SK-N-SH (cell line): ENCODE results near the gene SSUH2. TPM values are rescaled to one million over a fixed set of nuclear protein-coding genes. Genes with fewer than 3 reads are reported as not detected.

Experiments
- CTCF ChIA-PET: fragments of 300-600, 350-600 bp; formaldehyde crosslinking; extraction: SDS; loops from one replicate; lab custom pipeline; 2021; lab: Yijun Ruan, JAX
- POLR2A ChIA-PET: fragments of 350-600 bp; sonication (Branson Sonifier 250); formaldehyde crosslinking; extraction: SDS; loops from one replicate; lab custom pipeline; 2020; ENCODE audit warnings: antibody characterized with exemption, inconsistent platforms; lab: Yijun Ruan, JAX
- DNase-seq: peaks from one replicate; pipeline ENCODE4 v3.0.0; 2012
- H2AFZ ChIP-seq: fragments of 200-600 bp; sonication (generic); 2 replicates; pipeline ENCODE4 v1.8.1; 2016; ENCODE audit warnings: antibody characterized with exemption, mild to moderate bottlenecking, low read depth
- H3F3A ChIP-seq: fragments of 200-600 bp; sonication (generic); replicated peaks from 2 replicates; pipeline ENCODE3; 2016; ENCODE audit warnings: antibody characterized with exemption, mild to moderate bottlenecking; ENCODE audit not compliant: insufficient read depth
- H3K27ac ChIP-seq, 2 experiments: fragments of 200-500 bp in 1 of 2; fragments of 200-600 bp in 1 of 2; sonication (Bioruptor generic) in 1 of 2; sonication (generic), shearing (Covaris generic) in 1 of 2; 2 replicates each; pipeline versions ENCODE4 v1.5.1 to v1.6.1; 2014 to 2016; ENCODE audit warnings: low read depth in 2 of 2, inconsistent platforms in 1 of 2, low read length in 1 of 2, mild to moderate bottlenecking in 1 of 2, mixed read lengths in 1 of 2
- H3K27me3 ChIP-seq: fragments of 200-600 bp; sonication (generic), shearing (Covaris generic); 2 replicates; pipeline ENCODE4 v1.6.1; 2016; ENCODE audit warnings: mixed run types; ENCODE audit not compliant: insufficient read depth
- H3K36me3 ChIP-seq, 2 experiments: fragments of 200-500 bp in 1 of 2; fragments of 200-600 bp in 1 of 2; sonication (Bioruptor generic) in 1 of 2; sonication (generic) in 1 of 2; replicated peaks in 1 of 2; 2 replicates each; pipeline versions ENCODE3 to v1.5.1; 2014 to 2016; ENCODE audit warnings: low read length in 1 of 2, mild to moderate bottlenecking in 1 of 2; ENCODE audit not compliant: insufficient read depth in 2 of 2, control insufficient read depth in 1 of 2
- H3K4me1 ChIP-seq, 2 experiments: fragments of 200-500 bp in 1 of 2; fragments of 200-600 bp in 1 of 2; sonication (Bioruptor generic) in 1 of 2; sonication (generic), shearing (Covaris generic) in 1 of 2; 2 replicates each; pipeline versions ENCODE4 v1.5.1 to v1.6.1; 2014 to 2016; ENCODE audit warnings: low read depth in 1 of 2, low read length in 1 of 2, mixed run types in 1 of 2; ENCODE audit not compliant: insufficient read depth in 2 of 2, control insufficient read depth in 1 of 2
- H3K4me2 ChIP-seq: fragments of 200-600 bp; sonication (generic), shearing (Covaris generic); 2 replicates; pipeline ENCODE4 v1.6.1; 2017; ENCODE audit warnings: mixed run types
- H3K4me3 ChIP-seq, 2 experiments: fragments of 200-500 bp in 1 of 2; fragments of 200-600 bp in 1 of 2; sonication (Bioruptor generic) in 1 of 2; sonication (generic), shearing (Covaris generic) in 1 of 2; 2 replicates each; pipeline versions ENCODE4 v1.5.1 to v1.8.1; 2014 to 2016; ENCODE audit warnings: low read depth in 2 of 2, inconsistent platforms in 1 of 2, low read length in 1 of 2, mild to moderate bottlenecking in 1 of 2, mixed read lengths in 1 of 2, moderate library complexity in 1 of 2
- H3K79me2 ChIP-seq: fragments of 200-600 bp; sonication (generic); 2 replicates; pipeline ENCODE4 v1.8.1; 2017; ENCODE audit warnings: mild to moderate bottlenecking; ENCODE audit not compliant: insufficient read depth
- H3K9ac ChIP-seq: fragments of 200-600 bp; sonication (generic); 2 replicates; pipeline ENCODE4 v1.6.1; 2017; ENCODE audit warnings: mixed run types
- H3K9me2 ChIP-seq: fragments of 200-600 bp; sonication (generic); 2 replicates; pipeline ENCODE4 v1.6.1; 2017; ENCODE audit warnings: mixed run types
- H3K9me3 ChIP-seq: fragments of 200-600 bp; sonication (generic); 2 replicates; pipeline ENCODE4 v1.6.1; 2017; ENCODE audit warnings: mixed run types, mild to moderate bottlenecking, moderate library complexity
- H4K20me1 ChIP-seq: fragments of 200-600 bp; sonication (generic); 2 replicates; pipeline ENCODE4 v1.6.1; 2017; ENCODE audit warnings: mild to moderate bottlenecking, mixed run types; ENCODE audit not compliant: insufficient read depth
- CTCF ChIP-seq: fragments of 200-600 bp; sonication (generic); IDR thresholded peaks from 2 replicates; pipeline ENCODE4 v1.6.1; 2017; ENCODE audit warnings: antibody characterized with exemption, mild to moderate bottlenecking, moderate library complexity
- ELF1 ChIP-seq: IDR thresholded peaks from 2 replicates; pipeline ENCODE4 v1.4.0; 2012
- EP300 ChIP-seq, 2 experiments: IDR thresholded peaks; 2 replicates each; pipeline versions ENCODE4 v1.4.0 to v1.6.1; 2012; ENCODE audit warnings: borderline replicate concordance in 1 of 2, low read depth in 1 of 2, low read length in 1 of 2
- EZH2phosphoT487 ChIP-seq: fragments of 200-600 bp; sonication (generic); IDR thresholded peaks from 2 replicates; pipeline ENCODE4 v1.6.1; 2017; ENCODE audit warnings: low read depth, mixed run types, mild to moderate bottlenecking, antibody characterized with exemption, moderate library complexity, borderline replicate concordance
- GABPA ChIP-seq: IDR thresholded peaks from 2 replicates; pipeline ENCODE4 v1.4.0; 2012; ENCODE audit warnings: low read depth, mild to moderate bottlenecking
- MXI1 ChIP-seq: IDR thresholded peaks from 2 replicates; pipeline ENCODE4 v1.6.1; 2012; ENCODE audit warnings: mild to moderate bottlenecking, low read depth, low read length, improper control_type of control experiment
- NFIC ChIP-seq: IDR thresholded peaks from 2 replicates; pipeline ENCODE4 v1.4.0; 2012; ENCODE audit warnings: borderline replicate concordance
- RCOR1 ChIP-seq: fragments of 150-350 bp; IDR thresholded peaks from 2 replicates; pipeline ENCODE4 v1.6.1; 2017; ENCODE audit warnings: antibody characterized with exemption, low read length
- REST ChIP-seq: IDR thresholded peaks from 2 replicates; pipeline ENCODE4 v1.6.1; 2012; ENCODE audit warnings: mild to moderate bottlenecking, low read depth, low read length, moderate library complexity
- SIN3A ChIP-seq: IDR thresholded peaks from 2 replicates; pipeline ENCODE4 v1.6.1; 2012; ENCODE audit warnings: low read depth, mild to moderate bottlenecking, low read length, moderate library complexity, borderline replicate concordance
- TCF12 ChIP-seq: IDR thresholded peaks from 2 replicates; pipeline ENCODE4 v1.4.0; 2012
- TEAD4 ChIP-seq: IDR thresholded peaks from 2 replicates; pipeline ENCODE4 v1.4.0; 2012; ENCODE audit warnings: mild to moderate bottlenecking, borderline replicate concordance; ENCODE audit not compliant: insufficient read depth
- WGBS: methylation state at CpG from one replicate; pipeline ENCODE4 v1.1.6; 2017; ENCODE audit warnings: low lambda C conversion rate; 5-methylcytosine and 5-hydroxymethylcytosine counted together
- polyA plus RNA-seq, 3 experiments: library from polyadenylated mRNA; depleted of rRNA; stranded (reverse); fragments of >200 nt; gene quantifications; 2 replicates each; pipeline ENCODE4 v1.2.3, GENCODE V29; 2012
- TF ChIP-seq, protein P1 (sequence below): IDR thresholded peaks from 2 replicates; pipeline ENCODE4 v1.4.0; 2012; ENCODE audit warnings: low read depth
- TF ChIP-seq, protein P2 (sequence below): IDR thresholded peaks from 2 replicates; pipeline ENCODE4 v1.4.0; 2012; ENCODE audit warnings: low read depth, borderline replicate concordance

The SSUH2 gene
- polyA plus RNA-seq, 1 of the 3 experiments (the other 2 are of a cell fraction) = 0.18 TPM

GRCh38 chr3:8650583-8651416 is 6.2 kb upstream of the SSUH2 start (continued):
- TF ChIP-seq REST = peak; percentile 1; the same call in 1 of the 2 replicates
- TF ChIP-seq ELF1 = no peak
- no peak for TF ChIP-seq GABPA
- TF ChIP-seq, protein P1, sequence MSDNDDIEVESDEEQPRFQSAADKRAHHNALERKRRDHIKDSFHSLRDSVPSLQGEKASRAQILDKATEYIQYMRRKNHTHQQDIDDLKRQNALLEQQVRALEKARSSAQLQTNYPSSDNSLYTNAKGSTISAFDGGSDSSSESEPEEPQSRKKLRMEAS = peak; percentile 52
- peak; percentile 63 to 97; a peak in 3 of 4 replicates for TF ChIP-seq EP300 (IDR thresholded peaks at IDR 0.05; ENCODE audit: borderline replicate concordance in 1 of 2, low read depth in 1 of 2, low read length in 1 of 2)
- peak; percentile 90 for TF ChIP-seq NFIC
- TF ChIP-seq RCOR1 = peak; percentile 87
- no peak for TF ChIP-seq EZH2phosphoT487
- TF ChIP-seq, protein P2, sequence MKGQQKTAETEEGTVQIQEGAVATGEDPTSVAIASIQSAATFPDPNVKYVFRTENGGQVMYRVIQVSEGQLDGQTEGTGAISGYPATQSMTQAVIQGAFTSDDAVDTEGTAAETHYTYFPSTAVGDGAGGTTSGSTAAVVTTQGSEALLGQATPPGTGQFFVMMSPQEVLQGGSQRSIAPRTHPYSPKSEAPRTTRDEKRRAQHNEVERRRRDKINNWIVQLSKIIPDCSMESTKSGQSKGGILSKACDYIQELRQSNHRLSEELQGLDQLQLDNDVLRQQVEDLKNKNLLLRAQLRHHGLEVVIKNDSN = no peak
- TF ChIP-seq TEAD4 = peak; percentile 63; the same call in 1 of the 2 replicates
- TF ChIP-seq, all 33 proteins: peak for 16

GRCh38 chr3:8649757-8650156 is 5.2 kb upstream of the SSUH2 start:
- Histone ChIP-seq H3K79me2 (no peaks in the 10 kb centered on the region), H3K9me3 (no peaks in the 10 kb centered on the region), H3K4me1 (peaks cover 12 to 70% of the 10 kb centered on the region in 2 experiments), H3K9me2 (no peaks in the 10 kb centered on the region), H3F3A (peaks cover 6% of the 10 kb centered on the region), H3K27ac (peak overlapping the region; percentile 50 to 100; a peak in 3 of 4 replicates), H3K4me3 (no peak overlapping the region), H4K20me1 (no peaks in the 10 kb centered on the region), H3K27me3 (no peaks in the 10 kb centered on the region), H3K4me2 (no peak overlapping the region), H3K36me3 (no peaks in the 10 kb centered on the region), H2AFZ (no peak overlapping the region), H3K9ac (no peak overlapping the region)
- TF ChIP-seq SIN3A (no peak), MXI1 (no peak), EP300 (IDR thresholded peaks at IDR 0.05; ENCODE audit: borderline replicate concordance in 1 of 2, low read depth in 1 of 2, low read length in 1 of 2) (no peak), CTCF (no peak), TCF12 (no peak)
- TF ChIP-seq, protein P1 = no peak
- no peak for DNase-seq
- WGBS = 78% methylated on average over 5 of the region's 5 CpGs
- CTCF ChIA-PET = interaction anchor here (0.8 kb wide), 3 partner anchors 26 to 43 kb away, joined by 3 to 4 read pairs (median 3); no protein-coding TSS in a partner anchor
- POLR2A ChIA-PET = interaction anchor here (0.8 to 1.3 kb wide), 3 partner anchors 18 to 148 kb away, joined by 3 to 10 read pairs (median 3); partner anchors contain the start of gene LMCD1
